ENCODE measurements around the gene CD164L2.

GRCh38 chr1:27402349-27402754, 19.2 kb upstream of the CD164L2 start:
- TF ChIP-seq CTCF (IDR thresholded peaks at IDR 0.05; ENCODE audit: insufficient read depth, low read depth, low read length) (peak; percentile 22), EZH2 (IDR thresholded peaks at IDR 0.05; ENCODE audit: insufficient read depth, low read length) (no peak)

Data from astrocyte (in vitro differentiated cells and primary cell).